ENCODE results near the gene TMEM170A.

DNA sequence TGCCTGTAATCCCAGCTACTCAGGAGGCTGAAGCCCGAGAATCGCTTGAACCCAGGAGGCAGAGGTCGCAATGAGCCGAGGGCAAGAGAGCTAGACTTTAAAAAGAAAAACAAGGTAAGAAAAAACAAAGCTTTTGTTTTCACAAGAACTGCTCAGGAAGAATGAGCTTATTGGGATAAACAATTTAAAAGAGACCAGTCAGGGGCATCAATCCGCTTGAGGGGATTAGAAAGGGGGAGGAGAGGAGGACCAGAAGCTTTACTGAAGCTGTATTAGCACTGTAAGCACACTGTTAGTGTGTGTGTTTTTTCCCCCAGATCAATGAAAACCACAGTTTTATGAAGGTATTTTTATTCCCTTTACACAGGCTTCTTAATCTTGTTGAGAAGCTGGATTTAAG is 8.8 kb downstream of the TMEM170A start:
- TF ChIP-seq, protein P1, sequence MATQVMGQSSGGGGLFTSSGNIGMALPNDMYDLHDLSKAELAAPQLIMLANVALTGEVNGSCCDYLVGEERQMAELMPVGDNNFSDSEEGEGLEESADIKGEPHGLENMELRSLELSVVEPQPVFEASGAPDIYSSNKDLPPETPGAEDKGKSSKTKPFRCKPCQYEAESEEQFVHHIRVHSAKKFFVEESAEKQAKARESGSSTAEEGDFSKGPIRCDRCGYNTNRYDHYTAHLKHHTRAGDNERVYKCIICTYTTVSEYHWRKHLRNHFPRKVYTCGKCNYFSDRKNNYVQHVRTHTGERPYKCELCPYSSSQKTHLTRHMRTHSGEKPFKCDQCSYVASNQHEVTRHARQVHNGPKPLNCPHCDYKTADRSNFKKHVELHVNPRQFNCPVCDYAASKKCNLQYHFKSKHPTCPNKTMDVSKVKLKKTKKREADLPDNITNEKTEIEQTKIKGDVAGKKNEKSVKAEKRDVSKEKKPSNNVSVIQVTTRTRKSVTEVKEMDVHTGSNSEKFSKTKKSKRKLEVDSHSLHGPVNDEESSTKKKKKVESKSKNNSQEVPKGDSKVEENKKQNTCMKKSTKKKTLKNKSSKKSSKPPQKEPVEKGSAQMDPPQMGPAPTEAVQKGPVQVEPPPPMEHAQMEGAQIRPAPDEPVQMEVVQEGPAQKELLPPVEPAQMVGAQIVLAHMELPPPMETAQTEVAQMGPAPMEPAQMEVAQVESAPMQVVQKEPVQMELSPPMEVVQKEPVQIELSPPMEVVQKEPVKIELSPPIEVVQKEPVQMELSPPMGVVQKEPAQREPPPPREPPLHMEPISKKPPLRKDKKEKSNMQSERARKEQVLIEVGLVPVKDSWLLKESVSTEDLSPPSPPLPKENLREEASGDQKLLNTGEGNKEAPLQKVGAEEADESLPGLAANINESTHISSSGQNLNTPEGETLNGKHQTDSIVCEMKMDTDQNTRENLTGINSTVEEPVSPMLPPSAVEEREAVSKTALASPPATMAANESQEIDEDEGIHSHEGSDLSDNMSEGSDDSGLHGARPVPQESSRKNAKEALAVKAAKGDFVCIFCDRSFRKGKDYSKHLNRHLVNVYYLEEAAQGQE (IDR thresholded peaks at IDR 0.05; ENCODE audit: insufficient read depth in 1 of 2, low read depth in 2 of 2, low read length in 2 of 2), result no peak
- TF ChIP-seq TAF1 (IDR thresholded peaks at IDR 0.05; ENCODE audit: borderline replicate concordance, insufficient read depth, low read length) (no peak), POLR2AphosphoS5 (IDR thresholded peaks at IDR 0.05; ENCODE audit: low read depth, low read length) (no peak), SIN3A (IDR thresholded peaks at IDR 0.05; ENCODE audit: borderline replicate concordance, insufficient read depth, low read length) (no peak)

All from PFSK-1 (cell line).